GM12875 (cell line): ENCODE measurements around the gene POU6F2.

ENCODE experiments used
- H3K4me3 ChIP-seq: one replicate; pipeline ENCODE4 v1.5.1; 2011; ENCODE audit warnings: low read depth, low read length, control low read depth
- CTCF ChIP-seq: IDR thresholded peaks from 2 replicates; pipeline ENCODE4 v1.5.1; 2011; ENCODE audit warnings: low read depth, mild to moderate bottlenecking, control low read depth, inconsistent platforms, low read length, moderate library complexity, borderline replicate concordance; ENCODE audit not compliant: insufficient read depth

Gene POU6F2

GRCh38 chr7:39199951-39200350, 222.2 kb downstream of the POU6F2 start:
- H3K4me3 ChIP-seq = no peak overlapping the region
- TF ChIP-seq CTCF = no peak

- H3K4me3 ChIP-seq = no peak overlapping the region
- TF ChIP-seq CTCF = no peak
Observed at GRCh38 chr7:39202041-39202440, 224.3 kb downstream of the POU6F2 start.

- H3K4me3 ChIP-seq = no peak overlapping the region
- no peak for TF ChIP-seq CTCF
Observed at GRCh38 chr7:39210362-39210761, 232.7 kb downstream of the POU6F2 start.

GRCh38 chr7:39211581-39211980, 233.9 kb downstream of the POU6F2 start:
- H3K4me3 ChIP-seq = no peak overlapping the region
- TF ChIP-seq CTCF = no peak

- no peak for TF ChIP-seq CTCF
- no peak overlapping the region for H3K4me3 ChIP-seq
Observed at GRCh38 chr7:39212876-39213275, 235.2 kb downstream of the POU6F2 start.

- no peak for TF ChIP-seq CTCF
- H3K4me3 ChIP-seq = no peak overlapping the region
Observed at GRCh38 chr7:39217783-39218182, 240.1 kb downstream of the POU6F2 start.

GRCh38 chr7:39219869-39220268, 242.2 kb downstream of the POU6F2 start:
- H3K4me3 ChIP-seq = no peak overlapping the region
- TF ChIP-seq CTCF = no peak
